MCF 10A (cell line): ENCODE measurements around the gene ERMN. TPM values are rescaled to one million over a fixed set of nuclear protein-coding genes. Genes with fewer than 3 reads are reported as not detected.
"Not testable (repeated sequence)": the region's sequence is repeated elsewhere in the genome, so short reads cannot be mapped to it uniquely, and the experiment has no call there.

Experiments
- Bru-seq: library from RNA; stranded (reverse); fragments of 400-500 nt; gene quantifications from one replicate; lab custom pipeline; 2021; lab: Mats Ljungman, UMichigan
- BruChase-seq, 2 experiments: library from RNA; stranded (reverse); fragments of 400-500 nt; gene quantifications; one replicate each; lab custom pipeline; 2021; lab: Mats Ljungman, UMichigan
- BruUV-seq: library from RNA; stranded (reverse); fragments of 400-500 nt; replicated peaks from 2 replicates; lab custom pipeline; 2021; lab: Mats Ljungman, UMichigan
- CTCF ChIA-PET: fragments of 300-600 bp; sonication (Branson Sonifier 250); formaldehyde crosslinking; extraction: SDS; loops from one replicate; lab custom pipeline; 2021; ENCODE audit warnings: antibody characterized with exemption, inconsistent platforms; lab: Yijun Ruan, JAX
- POLR2A ChIA-PET: fragments of 300-600, 350-650 bp; sonication (Branson Sonifier 250); formaldehyde crosslinking; extraction: SDS; loops from one replicate; lab custom pipeline; 2020; ENCODE audit warnings: antibody characterized with exemption, inconsistent platforms; lab: Yijun Ruan, JAX
- DNase-seq: peaks from one replicate; pipeline ENCODE4 v3.0.0-alpha.2; 2018; ENCODE audit not compliant: unreplicated experiment
- H3K27ac Mint-ChIP-seq: one replicate; pipeline ENCODE4 v1.8.0; 2022; ENCODE audit warnings: mild to moderate bottlenecking, low read depth, mixed read lengths; ENCODE audit not compliant: unreplicated experiment
- H3K27me3 Mint-ChIP-seq: one replicate; pipeline ENCODE4 v1.8.0; 2022; ENCODE audit warnings: mixed read lengths; ENCODE audit not compliant: insufficient read depth, unreplicated experiment
- H3K36me3 Mint-ChIP-seq: one replicate; pipeline ENCODE4 v1.8.0; 2022; ENCODE audit warnings: mild to moderate bottlenecking, moderate library complexity, mixed read lengths; ENCODE audit not compliant: insufficient read depth, unreplicated experiment
- H3K4me1 Mint-ChIP-seq: one replicate; pipeline ENCODE4 v1.8.0; 2022; ENCODE audit warnings: mixed read lengths; ENCODE audit not compliant: insufficient read depth, unreplicated experiment
- H3K4me3 Mint-ChIP-seq: one replicate; pipeline ENCODE4 v1.8.0; 2022; ENCODE audit warnings: mild to moderate bottlenecking, moderate library complexity, mixed read lengths; ENCODE audit not compliant: unreplicated experiment
- H3K9me3 Mint-ChIP-seq: one replicate; pipeline ENCODE4 v1.8.0; 2022; ENCODE audit warnings: mixed read lengths; ENCODE audit not compliant: unreplicated experiment
- intact Hi-C: fragments of 100-400 bp; cut with micrococcal nuclease; formaldehyde crosslinking; loops from 2 replicates; pipeline ENCODE4 v1.14.1; 2022
- long read RNA-seq: library from polyadenylated mRNA; stranded (forward); transcript quantifications from one replicate; pipeline ENCODE4 v2.0.0, GENCODE V29; 2022
- total RNA-seq: library from RNA; stranded (reverse); gene quantifications from 2 replicates; pipeline ENCODE4 v1.2.3, GENCODE V29; 2022
- TF ChIP-seq, protein P1 (sequence below): fragments of 200-600 bp; IDR thresholded peaks from one replicate; pipeline ENCODE4 v1.8.0; 2022; ENCODE audit warnings: antibody characterized with exemption, mild to moderate bottlenecking; ENCODE audit not compliant: unreplicated experiment

The ERMN gene, protein sequence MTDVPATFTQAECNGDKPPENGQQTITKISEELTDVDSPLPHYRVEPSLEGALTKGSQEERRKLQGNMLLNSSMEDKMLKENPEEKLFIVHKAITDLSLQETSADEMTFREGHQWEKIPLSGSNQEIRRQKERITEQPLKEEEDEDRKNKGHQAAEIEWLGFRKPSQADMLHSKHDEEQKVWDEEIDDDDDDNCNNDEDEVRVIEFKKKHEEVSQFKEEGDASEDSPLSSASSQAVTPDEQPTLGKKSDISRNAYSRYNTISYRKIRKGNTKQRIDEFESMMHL
- not detected in 2 replicates for total RNA-seq
- not detected for Bru-seq, nascent RNA
- percentile 12 among the genes with signal in this experiment for BruChase-seq, experiment 1, labeled RNA remaining after a 6-hour chase
- BruChase-seq, experiment 2, labeled RNA remaining after a 2-hour chase = percentile 9 among the genes with signal in this experiment
- long read RNA-seq = 0 reads

GRCh38 chr2:157325786-157326185 lies at the start of gene ERMN:
TSS of gene ERMN (minus strand) at chr2:157325824. CDS start at chr2:157325642, 182 bp downstream.
- H3K27me3 Mint-ChIP-seq = no peaks in the 10 kb centered on the region
- no peak for DNase-seq
- TF ChIP-seq, protein P1, sequence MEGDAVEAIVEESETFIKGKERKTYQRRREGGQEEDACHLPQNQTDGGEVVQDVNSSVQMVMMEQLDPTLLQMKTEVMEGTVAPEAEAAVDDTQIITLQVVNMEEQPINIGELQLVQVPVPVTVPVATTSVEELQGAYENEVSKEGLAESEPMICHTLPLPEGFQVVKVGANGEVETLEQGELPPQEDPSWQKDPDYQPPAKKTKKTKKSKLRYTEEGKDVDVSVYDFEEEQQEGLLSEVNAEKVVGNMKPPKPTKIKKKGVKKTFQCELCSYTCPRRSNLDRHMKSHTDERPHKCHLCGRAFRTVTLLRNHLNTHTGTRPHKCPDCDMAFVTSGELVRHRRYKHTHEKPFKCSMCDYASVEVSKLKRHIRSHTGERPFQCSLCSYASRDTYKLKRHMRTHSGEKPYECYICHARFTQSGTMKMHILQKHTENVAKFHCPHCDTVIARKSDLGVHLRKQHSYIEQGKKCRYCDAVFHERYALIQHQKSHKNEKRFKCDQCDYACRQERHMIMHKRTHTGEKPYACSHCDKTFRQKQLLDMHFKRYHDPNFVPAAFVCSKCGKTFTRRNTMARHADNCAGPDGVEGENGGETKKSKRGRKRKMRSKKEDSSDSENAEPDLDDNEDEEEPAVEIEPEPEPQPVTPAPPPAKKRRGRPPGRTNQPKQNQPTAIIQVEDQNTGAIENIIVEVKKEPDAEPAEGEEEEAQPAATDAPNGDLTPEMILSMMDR = no peak
- CTCF ChIA-PET = interaction anchor here (0.7 to 7.7 kb wide), 16 partner anchors 10 to 708 kb away, joined by 3 to 145 read pairs (median 6); partner anchors contain the start of gene ACVR1C
- no peaks in the 10 kb centered on the region for H3K9me3 Mint-ChIP-seq
- no TSS peak for BruUV-seq
- H3K27ac Mint-ChIP-seq = no peak within 1 kb of the TSS
- no peak within 1 kb of the TSS for H3K4me3 Mint-ChIP-seq
- intact Hi-C loops = loop anchor here (5.0 to 10.0 kb wide), 2 partner anchors 167 to 1951 kb away; no protein-coding TSS in a partner anchor
- POLR2A ChIA-PET = no interaction called here
- H3K36me3 Mint-ChIP-seq = no peaks in the 10 kb centered on the region
- peaks cover 8% of the 10 kb centered on the region for H3K4me1 Mint-ChIP-seq

GRCh38 chr2:157375384-157375783 lies 49.8 kb upstream of the ERMN start:
- DNase-seq = no peak
- Mint-ChIP-seq H3K27ac (no peak overlapping the region), H3K27me3 (no peaks in the 10 kb centered on the region), H3K4me3 (no peak overlapping the region), H3K4me1 (no peaks in the 10 kb centered on the region), H3K36me3 (no peaks in the 10 kb centered on the region), H3K9me3 (peaks cover 32% of the 10 kb centered on the region)
- ChIA-PET POLR2A (no interaction called here), CTCF (no interaction called here)
- intact Hi-C loops = no loop called here
- TF ChIP-seq, protein P1 = no peak
- BruUV-seq = no TSS peak

GRCh38 chr2:157368508-157368907 lies 42.9 kb upstream of the ERMN start:
- H3K27ac Mint-ChIP-seq, H3K9me3 Mint-ChIP-seq, POLR2A ChIA-PET, CTCF ChIA-PET, BruUV-seq, H3K36me3 Mint-ChIP-seq, H3K4me1 Mint-ChIP-seq, H3K4me3 Mint-ChIP-seq, intact Hi-C loops, DNase-seq, H3K27me3 Mint-ChIP-seq: not testable (repeated sequence)

- no peak for DNase-seq
- H3K9me3 Mint-ChIP-seq = no peaks in the 10 kb centered on the region
- no TSS peak for BruUV-seq
- H3K4me1 Mint-ChIP-seq = peaks cover 12% of the 10 kb centered on the region
- H3K27me3 Mint-ChIP-seq = no peaks in the 10 kb centered on the region
- ChIA-PET CTCF (interaction anchor here (0.9 to 1.3 kb wide), 2 partner anchors 40 to 51 kb away, joined by 3 read pairs; no protein-coding TSS in a partner anchor), POLR2A (interaction anchor here (0.7 kb wide), 1 partner anchor 47 kb away, joined by 3 read pairs; no protein-coding TSS in a partner anchor)
- H3K27ac Mint-ChIP-seq = no peak overlapping the region
- TF ChIP-seq, protein P1 = no peak
- intact Hi-C loops = no loop called here
- H3K4me3 Mint-ChIP-seq = no peak overlapping the region
- no peaks in the 10 kb centered on the region for H3K36me3 Mint-ChIP-seq
These were observed 42.1 kb upstream of the ERMN start for GRCh38 chr2:157367704-157368103.
